ENCODE data around the gene RAB1A.

- TF ChIP-seq TAF1 (IDR thresholded peaks at IDR 0.05; ENCODE audit: borderline replicate concordance, insufficient read depth, low read length): no peak
- no peak for TF ChIP-seq REST (IDR thresholded peaks at IDR 0.05; ENCODE audit: insufficient read depth in 1 of 2, low read depth in 2 of 2, low read length in 2 of 2)
- no peak for TF ChIP-seq POLR2AphosphoS5 (IDR thresholded peaks at IDR 0.05; ENCODE audit: low read depth, low read length)
- TF ChIP-seq SIN3A (IDR thresholded peaks at IDR 0.05; ENCODE audit: borderline replicate concordance, insufficient read depth, low read length): no peak
These were observed 30.0 kb upstream of the RAB1A start for GRCh38 chr2:65159906-65160305.

Measured in PFSK-1 (cell line).